HG02571 (cell line): ENCODE measurements around the gene NCOA6.
"Not testable (repeated sequence)": the region's sequence is repeated elsewhere in the genome, so short reads cannot be mapped to it uniquely, and the experiment has no call there.

Experiments
- ATAC-seq: cut with Tn5 transposase; IDR thresholded peaks from one replicate; pipeline ENCODE4 v1.9.1; 2021; ENCODE audit warnings: mild to moderate bottlenecking, moderate library complexity; ENCODE audit not compliant: unreplicated experiment

The NCOA6 gene

GRCh38 chr20:34780291-34780690 is 45.2 kb downstream of the NCOA6 start:
- not testable (repeated sequence) for ATAC-seq

DNA sequence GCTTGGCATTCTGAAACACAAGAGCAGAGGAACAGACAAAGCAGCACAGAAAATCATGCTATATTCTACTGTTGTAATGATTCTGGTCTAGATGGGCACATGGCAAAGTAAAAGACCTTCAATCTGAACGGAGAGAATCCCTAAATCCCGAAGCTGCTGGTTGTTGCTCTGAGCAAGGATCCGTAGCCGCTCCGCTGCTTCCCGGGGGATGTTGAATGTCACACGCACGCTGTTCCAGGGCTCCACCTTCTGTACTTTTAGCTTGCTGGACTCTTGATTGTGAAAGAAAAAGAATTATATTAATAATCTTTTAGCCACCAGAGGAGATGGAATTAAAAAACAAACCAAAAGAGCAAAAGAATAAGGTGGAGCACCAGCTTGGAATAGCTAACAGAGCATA is 49.3 kb downstream of the NCOA6 start:
- ATAC-seq: no peak

DNA sequence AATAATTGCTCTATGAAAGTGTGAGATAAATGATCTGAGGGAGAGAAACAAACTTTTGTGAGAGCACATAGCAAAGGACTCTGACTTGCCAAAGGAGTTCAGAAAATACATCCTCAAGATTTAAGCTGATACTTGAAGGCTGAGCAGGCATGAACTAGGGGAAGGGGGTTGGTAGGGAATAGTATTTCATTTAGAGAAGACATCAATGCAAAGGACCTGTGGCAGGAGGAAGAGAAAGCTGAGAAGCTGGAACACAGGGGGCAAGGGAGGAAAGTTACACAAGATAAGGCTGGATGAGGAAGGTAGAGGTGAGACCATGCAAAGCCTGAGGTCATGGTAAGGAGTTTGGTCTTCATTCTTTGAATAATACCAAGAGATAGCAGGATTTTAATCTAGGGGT is 50.6 kb downstream of the NCOA6 start:
- ATAC-seq: no peak

DNA sequence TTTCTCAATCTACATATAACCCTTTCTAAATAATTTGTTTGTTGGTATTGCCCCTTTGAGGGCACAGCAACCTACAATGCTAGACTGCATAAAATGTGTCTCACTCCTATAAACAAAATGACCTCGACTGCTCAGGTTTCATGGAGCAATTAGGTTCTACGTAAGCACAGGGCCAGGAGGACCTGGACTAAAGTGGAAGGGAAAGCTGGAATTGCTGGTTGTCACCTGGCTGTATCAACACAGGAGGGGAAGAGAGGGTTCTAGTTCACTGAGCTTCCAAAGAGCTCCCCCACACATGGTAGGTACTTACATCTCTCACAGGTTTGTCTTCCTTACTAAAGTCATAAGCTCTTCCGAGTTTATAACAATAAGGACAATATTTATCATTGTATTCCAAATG is 51.0 kb downstream of the NCOA6 start:
- no peak for ATAC-seq

DNA sequence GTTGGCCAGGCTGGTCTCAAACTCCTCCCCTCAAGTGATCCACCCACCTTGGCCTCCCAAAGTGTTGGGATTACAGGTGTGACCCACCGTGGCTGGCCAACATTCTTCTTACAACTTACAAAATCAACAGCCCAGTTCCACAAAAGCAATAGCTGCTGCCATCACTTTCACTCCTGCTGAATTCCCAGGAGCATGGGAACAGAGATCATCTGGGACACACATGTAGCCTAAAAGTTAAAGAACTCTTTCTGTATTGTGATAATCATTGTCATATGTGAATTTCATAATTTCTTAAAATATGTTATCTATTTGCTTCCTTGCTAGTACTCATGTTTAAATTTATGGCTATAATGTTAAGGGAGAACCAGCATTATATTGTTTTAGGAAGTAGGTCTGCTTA is 51.7 kb downstream of the NCOA6 start:
- ATAC-seq: no peak

DNA sequence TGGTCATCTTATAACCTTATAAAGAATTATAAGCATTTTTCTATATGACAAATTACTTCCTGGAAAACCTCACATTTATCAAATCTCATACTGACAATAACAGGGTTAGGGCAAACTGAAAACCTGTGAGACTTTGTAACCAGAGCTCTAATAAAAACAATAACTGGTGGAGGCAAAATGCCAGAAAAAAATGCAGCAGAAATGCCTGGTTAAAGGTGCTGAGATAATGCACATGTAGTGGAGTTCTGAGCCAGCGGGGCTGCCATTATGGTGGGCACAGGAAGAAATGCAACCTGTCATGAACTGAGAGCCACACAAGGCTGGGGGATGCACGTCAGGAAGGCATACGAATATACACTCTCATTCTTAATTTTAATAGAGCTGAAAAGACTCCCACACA is 53.0 kb downstream of the NCOA6 start:
- ATAC-seq: no peak

GRCh38 chr20:34771680-34772081 is 53.8 kb downstream of the NCOA6 start:
- no peak for ATAC-seq

DNA sequence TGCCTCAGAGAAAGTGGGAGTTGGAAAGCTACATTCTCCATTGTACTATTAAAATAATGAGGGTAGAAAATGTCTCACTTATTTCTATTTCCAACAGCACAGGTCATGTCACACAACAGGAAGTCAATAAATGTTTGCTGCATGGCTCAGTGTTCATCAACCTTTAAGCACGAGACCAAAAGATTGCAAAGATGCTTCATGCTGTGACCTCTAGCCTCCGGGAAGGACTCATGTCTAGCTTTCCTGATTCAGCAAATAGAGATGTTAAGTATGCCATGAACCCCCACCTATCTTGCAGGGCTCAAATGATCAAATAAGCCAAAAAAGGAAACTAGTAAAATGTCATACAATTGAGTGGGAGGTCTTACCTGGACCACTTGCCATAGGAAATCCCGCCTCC is 57.4 kb downstream of the NCOA6 start:
- ATAC-seq: no peak

DNA sequence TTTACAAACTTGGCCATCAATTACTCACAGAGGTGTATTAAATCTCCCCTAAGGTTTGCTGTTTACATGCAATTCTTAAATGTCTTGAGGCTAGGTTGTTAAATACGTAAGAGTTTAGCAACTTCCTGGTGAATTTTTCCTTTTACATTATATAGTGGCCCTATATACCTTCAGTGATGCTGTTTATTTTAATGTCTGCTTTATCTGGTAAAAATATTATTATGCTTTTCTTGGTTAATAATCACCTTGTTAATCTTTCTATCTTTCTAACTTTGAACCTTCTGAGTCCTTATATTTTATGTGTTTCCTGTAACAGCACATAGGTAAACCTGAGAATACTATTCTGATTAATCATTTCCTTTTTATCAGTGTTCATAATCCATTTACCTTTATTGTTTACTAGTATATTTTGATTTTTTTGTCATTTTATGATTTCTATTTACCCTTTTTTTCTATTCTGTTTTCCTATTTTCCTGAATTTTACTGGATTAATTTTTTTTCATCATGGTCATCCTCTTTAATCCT is 63.4 kb downstream of the NCOA6 start:
- ATAC-seq: no peak

- no peak for ATAC-seq
Observed at GRCh38 chr20:34755367-34755766, 70.1 kb downstream of the NCOA6 start.

GRCh38 chr20:34754611-34755010 is 70.8 kb downstream of the NCOA6 start:
- no peak for ATAC-seq

- no peak for ATAC-seq
Observed at GRCh38 chr20:34753706-34754461, 71.6 kb downstream of the NCOA6 start.

DNA sequence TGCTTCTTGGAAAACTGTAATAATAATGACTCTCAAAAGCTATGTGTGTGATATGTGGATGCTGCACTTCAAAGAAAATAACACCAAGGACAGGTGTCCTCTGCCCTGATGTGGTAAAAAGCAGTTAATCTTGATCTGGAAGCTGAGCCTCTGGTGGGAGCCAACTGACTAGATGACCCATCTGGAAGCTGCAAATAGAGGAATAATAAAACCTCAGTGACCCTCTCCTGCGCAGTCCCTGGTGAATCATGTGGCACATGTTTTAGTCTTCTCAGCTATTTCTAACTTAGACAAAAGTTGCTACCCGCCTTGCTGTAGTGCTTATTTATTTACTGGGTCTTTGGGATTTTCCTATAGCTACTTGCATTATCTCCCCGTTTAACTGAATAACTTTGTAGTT is 74.0 kb downstream of the NCOA6 start:
- ATAC-seq: no peak

DNA sequence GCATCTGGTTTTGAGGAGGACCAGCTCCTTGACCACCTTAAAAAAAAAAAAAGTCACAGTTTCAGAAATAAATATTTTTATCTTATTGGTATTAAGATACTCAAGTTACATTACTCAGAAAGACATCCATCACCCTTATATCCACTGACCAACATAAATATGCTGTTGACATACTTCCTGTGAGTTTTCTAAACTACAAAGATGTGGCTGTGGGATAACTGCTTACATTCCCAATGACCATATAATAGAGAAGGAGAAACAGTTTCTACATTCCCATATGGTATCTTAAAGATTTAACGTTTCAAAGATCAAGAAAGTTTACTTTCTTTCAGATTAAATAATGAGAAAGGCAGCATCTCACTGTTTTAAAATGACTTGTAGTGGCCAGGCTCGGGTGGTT is 75.0 kb downstream of the NCOA6 start:
- no peak for ATAC-seq

GRCh38 chr20:34748709-34749108 is 76.7 kb downstream of the NCOA6 start:
- ATAC-seq: no peak

GRCh38 chr20:34747479-34747878 is 78.0 kb downstream of the NCOA6 start:
- ATAC-seq: no peak

DNA sequence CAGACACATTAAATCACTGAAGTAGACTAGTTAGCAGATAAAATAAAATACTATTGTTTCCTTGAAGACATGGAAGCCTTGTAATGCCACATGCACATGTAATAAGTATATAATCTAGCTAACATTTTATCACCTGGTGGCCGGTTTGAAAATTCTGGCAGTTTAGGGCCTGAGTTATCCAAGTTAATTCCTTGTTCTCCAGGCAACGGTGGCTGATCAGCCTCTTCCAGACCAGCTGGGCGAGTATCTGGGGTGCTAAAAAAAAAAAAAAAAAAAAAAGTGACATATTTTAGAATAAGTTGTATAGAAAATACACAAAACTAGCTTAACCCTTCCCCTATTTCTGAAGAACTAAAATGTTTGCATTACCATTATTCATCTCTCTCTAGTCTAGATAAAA is 78.8 kb downstream of the NCOA6 start:
- no peak for ATAC-seq

- ATAC-seq: no peak
Observed at GRCh38 chr20:34744847-34745246, 80.6 kb downstream of the NCOA6 start.

GRCh38 chr20:34744340-34744739 is 81.1 kb downstream of the NCOA6 start:
- ATAC-seq: no peak

DNA sequence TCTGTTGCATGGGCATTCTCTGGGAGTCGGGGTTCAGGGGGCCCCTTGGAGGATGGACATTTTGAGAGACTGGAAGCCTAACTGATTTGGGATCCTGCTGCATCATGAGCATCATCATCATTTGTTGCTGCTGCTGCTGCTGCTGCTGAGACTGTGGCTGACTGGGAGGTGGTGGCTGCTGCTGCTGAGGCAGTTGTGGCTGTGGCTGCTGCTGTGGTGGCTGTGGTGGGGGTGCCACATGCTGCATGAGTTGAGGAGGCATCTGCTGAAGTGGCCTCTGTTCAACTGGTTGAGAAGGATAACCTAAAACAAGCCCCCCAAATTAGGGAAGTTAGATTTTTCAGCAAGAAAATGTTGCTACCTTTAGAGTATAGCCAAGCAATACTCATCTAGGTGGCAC is 82.4 kb downstream of the NCOA6 start:
- ATAC-seq: no peak

GRCh38 chr20:34736106-34736735 is 89.2 kb downstream of the NCOA6 start:
- no peak for ATAC-seq

GRCh38 chr20:34732523-34732922 is 92.9 kb downstream of the NCOA6 start:
- ATAC-seq: no peak

- ATAC-seq: no peak
Observed at GRCh38 chr20:34729416-34729815, 96.0 kb downstream of the NCOA6 start.
